K562 (cell line): Measurements from ENCODE around the gene SEC14L1. TPM values are rescaled to one million over a fixed set of nuclear protein-coding genes. Genes with fewer than 3 reads are reported as not detected.

Experiments
- BRF2 ChIP-seq: IDR thresholded peaks from 3 replicates; pipeline ENCODE4 v1.6.1; 2011; ENCODE audit warnings: borderline replicate concordance, mild to moderate bottlenecking; ENCODE audit not compliant: insufficient read length, insufficient read depth
- CBX5 ChIP-seq: IDR thresholded peaks from 2 replicates; pipeline ENCODE4 v1.6.1; 2014; ENCODE audit warnings: low read depth, borderline replicate concordance
- CEBPG ChIP-seq, 3 experiments: fragments of 200-800 bp in 1 of 3; sonication (Bioruptor generic) in 1 of 3; sonication (generic) in 1 of 3; formaldehyde crosslinking in 1 of 3; IDR thresholded peaks in 2 of 3; conservative IDR thresholded peaks in 1 of 3; 2 replicates each; pipeline versions ENCODE4 v1.6.1 to v1.8.0; 2016 to 2022; ENCODE audit warnings: missing compliant biosample characterization in 2 of 3, missing genetic modification characterization in 2 of 3, mild to moderate bottlenecking in 1 of 3, missing genetic modification reagents in 1 of 3
- DIDO1 ChIP-seq: fragments of 450-650 bp; IDR thresholded peaks from 2 replicates; pipeline ENCODE4 v1.6.1; 2016; ENCODE audit warnings: low read depth, missing biosample characterization, missing genetic modification characterization
- ELK3 ChIP-seq: fragments of 450-650 bp; formaldehyde crosslinking; IDR thresholded peaks from 2 replicates; pipeline ENCODE4 v1.4.0; 2020; ENCODE audit warnings: mild to moderate bottlenecking
- IFI16 ChIP-seq: fragments of 250-450 bp; sonication (Bioruptor Pico); IDR thresholded peaks from 2 replicates; pipeline ENCODE4 v2.1.2; 2022; ENCODE audit warnings: mild to moderate bottlenecking, inconsistent platforms
- PHB ChIP-seq: fragments of 250-450 bp; sonication (Bioruptor Pico); IDR thresholded peaks from 2 replicates; pipeline ENCODE4 v1.5.0; 2021
- PTBP1 ChIP-seq: fragments of 200-400 bp; formaldehyde crosslinking; IDR thresholded peaks from 2 replicates; pipeline ENCODE4 v1.6.1; 2017; ENCODE audit warnings: low read depth, low read length
- TRIM28 ChIP-seq: fragments of 450-650 bp; IDR thresholded peaks from 2 replicates; pipeline ENCODE4 v1.6.1; 2017
- XRCC3 ChIP-seq: fragments of 450-650 bp; IDR thresholded peaks from 2 replicates; pipeline ENCODE4 v1.6.1; 2017; ENCODE audit warnings: mild to moderate bottlenecking, moderate library complexity
- YBX1 ChIP-seq: fragments of 450-650 bp; IDR thresholded peaks from 2 replicates; pipeline ENCODE4 v1.7.1; 2016; ENCODE audit warnings: mild to moderate bottlenecking
- ZMIZ1 ChIP-seq, 2 experiments: fragments of 150-350 bp in 1 of 2; IDR thresholded peaks; 2 replicates each; pipeline ENCODE4 v1.6.1; 2012 to 2016; ENCODE audit warnings: low read depth in 2 of 2, low read length in 2 of 2, mild to moderate bottlenecking in 1 of 2, moderate library complexity in 1 of 2
- ZNF217 ChIP-seq: sonication (generic); formaldehyde crosslinking; IDR thresholded peaks from 2 replicates; pipeline ENCODE4 v1.8.0; 2022; ENCODE audit warnings: mild to moderate bottlenecking, missing genetic modification reagents
- ZNF280A ChIP-seq: fragments of 450-650 bp; IDR thresholded peaks from 2 replicates; pipeline ENCODE4 v1.6.1; 2018; ENCODE audit warnings: mild to moderate bottlenecking, low read depth; ENCODE audit not compliant: partially characterized antibody
- ZNF280B ChIP-seq: fragments of 250-450 bp; sonication (Bioruptor Pico); IDR thresholded peaks from 2 replicates; pipeline ENCODE4 v1.5.1; 2021; ENCODE audit warnings: mild to moderate bottlenecking
- ZNF316 ChIP-seq: fragments of 450-650 bp; IDR thresholded peaks from 2 replicates; pipeline ENCODE4 v1.6.1; 2016
- ZNF561 ChIP-seq: fragments of 450-650 bp; formaldehyde crosslinking; conservative IDR thresholded peaks from 2 replicates; pipeline ENCODE4 v1.4.0; 2020; ENCODE audit warnings: mild to moderate bottlenecking, moderate library complexity
- ZNF584 ChIP-seq: fragments of 200-800 bp; sonication (Bioruptor generic); IDR thresholded peaks from 2 replicates; pipeline ENCODE4 v1.6.1; 2016; ENCODE audit warnings: low read depth, mild to moderate bottlenecking, missing genetic modification characterization, missing compliant biosample characterization
- ZNF696 ChIP-seq: fragments of 250-450 bp; sonication (Bioruptor Pico); conservative IDR thresholded peaks from 2 replicates; pipeline ENCODE4 v1.4.0; 2020; ENCODE audit warnings: mild to moderate bottlenecking, moderate library complexity
- polyA plus RNA-seq, 8 experiments: library from polyadenylated mRNA; depleted of rRNA in 4 of 8; stranded (reverse) in 5 of 8; unstranded in 3 of 8; fragments of >200 nt; fragmentation: Nextera tagmentation in 2 of 8; fragmentation: Illumina TruSeq in 1 of 8; extraction: Ambion mirVana in 2 of 8; extraction: Trizol in 1 of 8; gene quantifications; 2 replicates each; pipeline versions ENCODE4 v1.2.1 to v1.2.3, GENCODE V29; 2011 to 2014; ENCODE audit warnings: inconsistent platforms in 1 of 8, missing spikeins in 1 of 8
- total RNA-seq, 7 experiments: library from RNA; depleted of rRNA in 6 of 7; stranded (reverse); fragments of >200 nt in 6 of 7; fragmentation: Illumina TruSeq in 2 of 7; extraction: Trizol in 2 of 7; gene quantifications; 2 replicates each; pipeline versions ENCODE4 v1.2.1 to v1.2.3, GENCODE V29; 2011 to 2021; ENCODE audit warnings: low replicate concordance in 1 of 7

The SEC14L1 gene
- total and polyA plus RNA-seq, 9 of the 15 experiments (the other 6 are each of a cell fraction or from before 2014, with no cell fraction given) = 3.1 to 39.7 (median 15.2) TPM

GRCh38 chr17:77167472-77168306 lies 26.9 kb downstream of the SEC14L1 start (continued):
- TF ChIP-seq ELK3 (CRISPR knock-in tag) = no peak
- TF ChIP-seq XRCC3 = peak; percentile 95
- TF ChIP-seq CBX5 = peak; percentile 93
- no peak for TF ChIP-seq PHB (CRISPR knock-in tag)
- no peak for TF ChIP-seq ZNF280B (CRISPR knock-in tag)
- TF ChIP-seq ZNF280A = peak; percentile 99
- TF ChIP-seq ZNF316 = peak; percentile 32; the same call in 1 of the 2 replicates
- TF ChIP-seq ZNF696 = no peak
- no peak for TF ChIP-seq ZNF217 (CRISPR knock-in tag)
- no peak for TF ChIP-seq BRF2
- peak; percentile 97 for TF ChIP-seq TRIM28
- no peak for TF ChIP-seq YBX1
- no peak for TF ChIP-seq CEBPG (CRISPR knock-in tag; IDR thresholded peaks at IDR 0.05)
- no peak for TF ChIP-seq CEBPG (tag; conservative IDR thresholded peaks at IDR 0.05 in 1 of 2, IDR thresholded peaks at IDR 0.05 in 1 of 2)
- no peak for TF ChIP-seq DIDO1 (tag)
- peak; percentile 86 for TF ChIP-seq ZNF561
- TF ChIP-seq PTBP1 = no peak
- no peak for TF ChIP-seq ZMIZ1 (IDR thresholded peaks at IDR 0.05; ENCODE audit: low read depth in 2 of 2, low read length in 2 of 2)
- no peak for TF ChIP-seq IFI16 (CRISPR knock-in tag)
- TF ChIP-seq ZNF584 (CRISPR knock-in tag) = no peak
- TF ChIP-seq, all 486 proteins: peak for 12
